ENCODE results near the gene RABGAP1L. TPM values are rescaled to one million over a fixed set of nuclear protein-coding genes. Genes with fewer than 3 reads are reported as not detected.
"Not testable (repeated sequence)": the region's sequence is repeated elsewhere in the genome, so short reads cannot be mapped to it uniquely, and the experiment has no call there.

The RABGAP1L gene
- total RNA-seq, 2 experiments from 2014 or later = 98.1 to 158 TPM

DNA sequence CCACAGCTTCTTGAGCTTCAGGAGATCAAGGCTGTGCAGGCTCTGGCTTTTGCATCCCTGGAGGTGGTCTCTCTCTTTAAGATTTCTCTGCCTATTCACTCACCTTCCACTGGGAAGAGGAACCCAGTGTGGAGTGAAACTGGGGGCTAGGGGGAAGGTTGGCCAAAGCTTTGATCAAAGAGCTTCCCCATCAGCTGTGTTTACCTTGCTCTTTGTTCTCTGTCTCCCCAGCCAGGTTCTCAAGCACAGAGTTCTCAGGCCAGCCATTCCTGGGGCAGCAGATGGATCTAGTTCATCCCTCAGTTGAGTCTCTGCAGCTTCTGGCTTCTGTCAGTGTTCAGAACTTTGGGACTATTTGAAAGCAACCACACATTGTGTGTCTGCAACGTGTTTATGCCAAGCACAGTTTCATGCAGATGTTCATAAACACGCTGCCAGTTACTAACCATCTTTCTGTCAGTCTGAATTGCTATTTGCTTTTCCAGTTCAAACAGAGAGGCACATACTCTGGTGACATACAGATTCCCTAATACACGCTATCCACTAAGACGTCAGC, 881.1 kb downstream of the RABGAP1L start:
- Histone ChIP-seq H4K20me1 (ENCODE audit: insufficient read depth, low read length) (no peaks in the 10 kb centered on the region), H3K4me2 (ENCODE audit: low read length) (no peak overlapping the region), H3K27ac (ENCODE audit: low read depth, low read length, poor library complexity, severe bottlenecking) (no peak overlapping the region), H3K9me3 (ENCODE audit: low read length) (no peaks in the 10 kb centered on the region), H3K4me1 (ENCODE audit: insufficient read depth, low read length, poor library complexity, severe bottlenecking) (no peaks in the 10 kb centered on the region), H3K79me2 (ENCODE audit: insufficient read depth, low read depth, low read length) (no peaks in the 10 kb centered on the region), H3K36me3 (ENCODE audit: insufficient read depth, low read length) (no peaks in the 10 kb centered on the region), H3K9me2 (ENCODE audit: insufficient read depth, low read length) (no peaks in the 10 kb centered on the region), H3K4me3 (ENCODE audit: low read depth, low read length, poor library complexity, severe bottlenecking) (no peak overlapping the region), H2AFZ (ENCODE audit: low read length) (no peak overlapping the region)
- no TSS peak for BruUV-seq (replicated peaks)
- POLR2A ChIA-PET = interaction anchor here (0.7 to 1.3 kb wide), 2 partner anchors 10 to 22 kb away, joined by 3 read pairs; no protein-coding TSS in a partner anchor
- intact Hi-C loops (cut with micrococcal nuclease; ENCODE audit: unreplicated experiment) = no loop called here
- no peak for DNase-seq (ENCODE audit: low spot score)
- CTCF ChIA-PET (ENCODE audit: unreplicated experiment) = interaction anchor here (1.1 kb wide), 1 partner anchor 11 kb away, joined by 3 read pairs; no protein-coding TSS in a partner anchor
- TF ChIP-seq EZH2phosphoT487 (IDR thresholded peaks at IDR 0.05; ENCODE audit: borderline replicate concordance, low read depth, low read length) (no peak), CTCF (conservative IDR thresholded peaks at IDR 0.05; ENCODE audit: low read length) (no peak)

- intact Hi-C loops (cut with micrococcal nuclease; ENCODE audit: unreplicated experiment) = no loop called here
- no peak overlapping the region for H3K4me3 ChIP-seq (ENCODE audit: low read depth, low read length, poor library complexity, severe bottlenecking)
- H3K79me2 ChIP-seq (ENCODE audit: insufficient read depth, low read depth, low read length) = no peaks in the 10 kb centered on the region
- no peaks in the 10 kb centered on the region for H3K9me3 ChIP-seq (ENCODE audit: low read length)
- H3K36me3 ChIP-seq (ENCODE audit: insufficient read depth, low read length) = no peaks in the 10 kb centered on the region
- no peak overlapping the region for H3K27ac ChIP-seq (ENCODE audit: low read depth, low read length, poor library complexity, severe bottlenecking)
- H3K4me1 ChIP-seq (ENCODE audit: insufficient read depth, low read length, poor library complexity, severe bottlenecking) = no peaks in the 10 kb centered on the region
- DNase-seq (ENCODE audit: low spot score) = no peak
- no TSS peak for BruUV-seq (replicated peaks)
- POLR2A ChIA-PET = no interaction called here
- H3K4me2 ChIP-seq (ENCODE audit: low read length) = no peak overlapping the region
- CTCF ChIA-PET (ENCODE audit: unreplicated experiment) = no interaction called here
- H3K9me2 ChIP-seq (ENCODE audit: insufficient read depth, low read length) = no peaks in the 10 kb centered on the region
- no peaks in the 10 kb centered on the region for H4K20me1 ChIP-seq (ENCODE audit: insufficient read depth, low read length)
- TF ChIP-seq CTCF (conservative IDR thresholded peaks at IDR 0.05; ENCODE audit: low read length) (no peak), EZH2phosphoT487 (IDR thresholded peaks at IDR 0.05; ENCODE audit: borderline replicate concordance, low read depth, low read length) (no peak)
- H2AFZ ChIP-seq (ENCODE audit: low read length) = no peak overlapping the region
These were observed 883.3 kb downstream of the RABGAP1L start for GRCh38 chr1:175042650-175043049.

GRCh38 chr1:175043824-175044223, 884.5 kb downstream of the RABGAP1L start:
- intact Hi-C loops (cut with micrococcal nuclease; ENCODE audit: unreplicated experiment) = no loop called here
- DNase-seq (ENCODE audit: low spot score) = no peak
- Histone ChIP-seq H3K4me1 (ENCODE audit: insufficient read depth, low read length, poor library complexity, severe bottlenecking) (no peaks in the 10 kb centered on the region), H3K9me2 (ENCODE audit: insufficient read depth, low read length) (no peaks in the 10 kb centered on the region), H4K20me1 (ENCODE audit: insufficient read depth, low read length) (no peaks in the 10 kb centered on the region), H3K79me2 (ENCODE audit: insufficient read depth, low read depth, low read length) (no peaks in the 10 kb centered on the region), H3K4me2 (ENCODE audit: low read length) (no peak overlapping the region), H2AFZ (ENCODE audit: low read length) (no peak overlapping the region), H3K4me3 (ENCODE audit: low read depth, low read length, poor library complexity, severe bottlenecking) (no peak overlapping the region), H3K9me3 (ENCODE audit: low read length) (no peaks in the 10 kb centered on the region), H3K36me3 (ENCODE audit: insufficient read depth, low read length) (no peaks in the 10 kb centered on the region), H3K27ac (ENCODE audit: low read depth, low read length, poor library complexity, severe bottlenecking) (no peak overlapping the region)
- TF ChIP-seq EZH2phosphoT487 (IDR thresholded peaks at IDR 0.05; ENCODE audit: borderline replicate concordance, low read depth, low read length) = no peak
- no peak for TF ChIP-seq CTCF (conservative IDR thresholded peaks at IDR 0.05; ENCODE audit: low read length)
- ChIA-PET CTCF (ENCODE audit: unreplicated experiment) (no interaction called here), POLR2A (no interaction called here)
- BruUV-seq (replicated peaks) = no TSS peak

DNA sequence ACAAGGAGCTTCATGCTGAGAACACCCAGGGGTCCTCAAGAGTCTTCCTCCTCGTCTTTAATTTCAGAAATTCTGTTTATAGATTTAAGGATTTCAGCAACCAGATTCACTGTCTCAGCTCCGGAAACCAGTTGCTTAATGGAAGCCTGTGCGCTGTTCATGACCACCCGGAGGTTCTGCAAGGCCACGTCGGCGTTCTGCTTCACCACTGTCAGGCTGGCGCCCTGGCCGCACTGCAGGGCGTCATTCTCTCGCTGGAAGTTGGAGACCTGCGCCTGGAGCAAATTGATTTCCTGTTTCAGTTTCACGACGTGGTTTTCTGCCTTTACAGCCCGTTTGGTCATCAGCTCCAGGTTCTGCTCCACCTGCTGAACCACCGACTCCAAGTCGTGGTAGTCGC, 885.3 kb downstream of the RABGAP1L start:
- H3K4me2 ChIP-seq (ENCODE audit: low read length); H3K4me1 ChIP-seq (ENCODE audit: insufficient read depth, low read length, poor library complexity, severe bottlenecking); POLR2A ChIA-PET; CTCF ChIA-PET (ENCODE audit: unreplicated experiment); H4K20me1 ChIP-seq (ENCODE audit: insufficient read depth, low read length); H2AFZ ChIP-seq (ENCODE audit: low read length); DNase-seq (ENCODE audit: low spot score); H3K36me3 ChIP-seq (ENCODE audit: insufficient read depth, low read length); H3K9me3 ChIP-seq (ENCODE audit: low read length); H3K79me2 ChIP-seq (ENCODE audit: insufficient read depth, low read depth, low read length); H3K4me3 ChIP-seq (ENCODE audit: low read depth, low read length, poor library complexity, severe bottlenecking); H3K9me2 ChIP-seq (ENCODE audit: insufficient read depth, low read length); intact Hi-C loops (cut with micrococcal nuclease; ENCODE audit: unreplicated experiment); BruUV-seq (replicated peaks); H3K27ac ChIP-seq (ENCODE audit: low read depth, low read length, poor library complexity, severe bottlenecking): not testable (repeated sequence)

All from OCI-LY7 (cell line).